Upper lobe of left lung (tissue), 6 donors: ENCODE measurements around the gene SAMD4A. TPM values are rescaled to one million over a fixed set of nuclear protein-coding genes. Genes with fewer than 3 reads are reported as not detected.

Experiments used
- ATAC-seq, 2 donors: fragments of 200-7000 bp; cut with Tn5 transposase; one replicate each; pipeline ENCODE4 v1.9.1; 2022; ENCODE audit warnings: mild to moderate bottlenecking in 2 of 2, moderate library complexity in 2 of 2; ENCODE audit not compliant: low FRiP score in 2 of 2
- DNase-seq, 2 donors: peaks; one replicate each; pipeline ENCODE4 v3.0.0-alpha.2; 2019 to 2020
- H3K27ac ChIP-seq, 4 donors: fragments of 200-600 bp; sonication (generic); one replicate each; pipeline ENCODE4 v1.5.1; 2016 to 2019
- H3K27me3 ChIP-seq, 4 donors: fragments of 200-600 bp; sonication (generic); one replicate each; pipeline ENCODE4 v1.5.1; 2017 to 2019
- H3K36me3 ChIP-seq, 4 donors: fragments of 200-600 bp; sonication (generic); one replicate each; pipeline ENCODE4 v1.5.1; 2016 to 2019
- H3K4me1 ChIP-seq, 4 donors: fragments of 200-600 bp; sonication (generic); one replicate each; pipeline ENCODE4 v1.5.1; 2018 to 2019
- H3K4me3 ChIP-seq, 4 donors: fragments of 200-600 bp; sonication (generic); one replicate each; pipeline ENCODE4 v1.5.1; 2017 to 2019; ENCODE audit warnings: mild to moderate bottlenecking in 2 of 4, moderate library complexity in 1 of 4
- H3K9me3 ChIP-seq, 4 donors: fragments of 200-600 bp; sonication (generic); one replicate each; pipeline ENCODE4 v1.5.1; 2018 to 2019
- CTCF ChIP-seq, 6 experiments: fragments of 450-650 bp in 4 of 6; fragments of 200-600 bp in 2 of 6; sonication (generic) in 2 of 6; IDR thresholded peaks; one replicate each; pipeline ENCODE4 v1.5.1; 2016 to 2019; ENCODE audit warnings: antibody characterized with exemption in 6 of 6
- EP300 ChIP-seq, 4 donors: sonication (generic); formaldehyde crosslinking; IDR thresholded peaks; one replicate each; pipeline ENCODE4 v1.5.1; 2017; ENCODE audit warnings: antibody characterized with exemption in 4 of 4, control low read depth in 2 of 4
- POLR2A ChIP-seq, 4 donors: fragments of 450-650 bp; IDR thresholded peaks; one replicate each; pipeline ENCODE4 v1.5.1; 2016 to 2017; ENCODE audit warnings: antibody characterized with exemption in 4 of 4, mild to moderate bottlenecking in 2 of 4
- POLR2AphosphoS5 ChIP-seq, 2 donors: sonication (generic); formaldehyde crosslinking; IDR thresholded peaks; one replicate each; pipeline ENCODE4 v1.5.1; 2017; ENCODE audit warnings: antibody characterized with exemption in 2 of 2
- WGBS, 2 donors: methylation state at CpG; one replicate each; pipeline ENCODE4 v1.1.5; 2017 to 2018; 5-methylcytosine and 5-hydroxymethylcytosine counted together
- total RNA-seq, 6 donors: library from RNA; depleted of rRNA in 4 of 6; stranded (reverse); fragments of >200 nt in 4 of 6; gene quantifications; one replicate each; pipeline versions ENCODE4 v1.1.0 to v1.2.1, GENCODE V29; 2016 to 2021
- donor health status: DM: no; HTN: no; CAD: no; lungs with moderate emphysema.
- donor health status: DM: no; HTN: yes; CAD: no; lungs with severe emphysema.

Gene SAMD4A
- total RNA-seq, 6 donors from 2014 or later = 26.0 to 68.3 (median 37.0) TPM

- WGBS, 2 donors = 97 to 98% methylated on average over 9 of the region's 9 CpGs
- H3K4me3 ChIP-seq = no peak overlapping the region
- ATAC-seq = no peak
- no peak for DNase-seq
- H3K9me3 ChIP-seq = no peaks in the 10 kb centered on the region
- peaks cover 3 to 14% (median 11%) of the 10 kb centered on the region in 4 donors for H3K4me1 ChIP-seq
- no peaks in the 10 kb centered on the region for H3K27me3 ChIP-seq
- TF ChIP-seq CTCF (IDR thresholded peaks at IDR 0.05) (no peak), EP300 (IDR thresholded peaks at IDR 0.05) (no peak), POLR2A (IDR thresholded peaks at IDR 0.05) (no peak), POLR2AphosphoS5 (IDR thresholded peaks at IDR 0.05) (no peak)
- no peak overlapping the region for H3K27ac ChIP-seq
- no peaks in the 10 kb centered on the region for H3K36me3 ChIP-seq
Measured at GRCh38 chr14:54728700-54729527, 162.0 kb downstream of the SAMD4A start.

DNA sequence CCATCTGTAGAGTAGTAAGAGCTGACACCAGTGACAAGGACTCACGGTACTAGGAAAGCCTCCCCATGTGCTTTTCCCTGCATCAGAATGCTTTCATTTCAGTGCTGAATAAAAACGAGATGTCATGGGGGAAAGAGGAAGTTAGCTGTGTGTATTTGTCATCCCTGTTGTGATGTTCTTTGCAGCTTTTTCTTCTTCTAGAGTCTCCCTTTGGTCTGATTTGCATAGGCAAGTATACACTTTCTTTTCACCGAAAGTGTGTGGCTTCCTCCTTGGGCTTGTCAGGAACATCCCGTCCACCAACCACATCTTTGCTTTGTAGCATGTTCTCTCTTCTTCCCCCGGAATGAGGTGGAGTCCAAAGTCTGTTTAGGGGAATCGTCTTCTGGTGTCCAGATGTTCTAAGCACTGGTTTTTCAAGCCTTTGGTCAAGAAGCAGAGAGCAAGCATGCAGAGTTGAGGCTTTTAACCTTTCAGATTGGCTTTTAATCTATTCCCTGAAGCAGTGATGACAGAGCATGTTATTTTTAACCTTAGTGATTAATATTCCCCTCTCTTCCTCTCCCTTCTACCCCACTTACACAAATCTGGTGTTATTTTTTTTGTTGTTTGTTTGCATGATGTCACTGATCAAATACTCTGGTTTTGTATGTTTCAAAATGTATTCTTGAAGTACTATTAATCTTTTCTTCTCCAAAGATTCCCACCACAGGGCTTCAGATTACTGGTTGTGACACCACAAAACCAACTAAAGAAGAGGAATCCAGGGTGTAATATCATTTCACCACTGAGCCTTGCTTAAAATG lies 163.4 kb downstream of the SAMD4A start:
- Histone ChIP-seq H3K4me3 (peak overlapping the region in 1 of 4 donors; percentile 3), H3K27me3 (no peaks in the 10 kb centered on the region), H3K9me3 (no peaks in the 10 kb centered on the region), H3K27ac (peak overlapping the region in 2 of 4 donors; percentile 39 to 46), H3K36me3 (no peaks in the 10 kb centered on the region), H3K4me1 (peaks cover 3 to 14% (median 11%) of the 10 kb centered on the region in 4 donors)
- DNase-seq = no peak
- peak; percentile 55 to 87 for ATAC-seq
- TF ChIP-seq EP300 (IDR thresholded peaks at IDR 0.05) (no peak), POLR2AphosphoS5 (IDR thresholded peaks at IDR 0.05) (peak in 1 of 2 donors; percentile 10), POLR2A (IDR thresholded peaks at IDR 0.05) (no peak), CTCF (IDR thresholded peaks at IDR 0.05) (no peak)
- 30 to 43% methylated on average over 6 of the region's 6 CpGs for WGBS, 2 donors

DNA sequence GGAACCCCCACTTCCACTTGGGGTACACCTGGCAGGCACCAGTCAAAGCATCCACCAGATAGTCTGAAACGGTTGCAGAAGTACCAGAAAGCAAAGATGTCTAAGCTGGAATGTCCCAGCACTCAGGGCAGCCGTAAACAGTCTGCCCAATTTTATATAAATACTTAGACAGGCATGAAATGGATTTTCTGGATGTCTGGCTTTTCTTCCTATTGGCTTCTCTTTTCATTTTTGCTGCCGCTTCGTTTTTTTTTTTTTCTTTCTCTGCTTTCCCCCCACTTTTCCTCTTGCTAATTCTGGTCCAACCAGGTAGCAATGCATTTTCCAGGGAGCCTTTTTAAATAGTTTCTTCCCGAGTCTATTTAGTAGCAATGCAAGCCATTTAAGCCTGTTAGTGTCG lies 168.0 kb downstream of the SAMD4A start:
- whole genome bisulfite sequencing, 2 donors = 83 to 90% methylated on average over 6 of the region's 6 CpGs
- Histone ChIP-seq H3K36me3 (no peaks in the 10 kb centered on the region), H3K9me3 (no peaks in the 10 kb centered on the region), H3K4me1 (peaks cover 3 to 14% (median 9%) of the 10 kb centered on the region in 4 donors), H3K27ac (no peak overlapping the region), H3K27me3 (no peaks in the 10 kb centered on the region), H3K4me3 (no peak overlapping the region)
- TF ChIP-seq EP300 (IDR thresholded peaks at IDR 0.05) = no peak
- no peak for TF ChIP-seq CTCF (IDR thresholded peaks at IDR 0.05)
- no peak for TF ChIP-seq POLR2AphosphoS5 (IDR thresholded peaks at IDR 0.05)
- no peak for TF ChIP-seq POLR2A (IDR thresholded peaks at IDR 0.05)
- DNase-seq (no peak), ATAC-seq (no peak)

GRCh38 chr14:54735424-54735823 lies 168.5 kb downstream of the SAMD4A start:
- TF ChIP-seq POLR2A (IDR thresholded peaks at IDR 0.05) (no peak), POLR2AphosphoS5 (IDR thresholded peaks at IDR 0.05) (no peak), CTCF (IDR thresholded peaks at IDR 0.05) (no peak), EP300 (IDR thresholded peaks at IDR 0.05) (no peak)
- Histone ChIP-seq H3K27ac (no peak overlapping the region), H3K27me3 (no peaks in the 10 kb centered on the region), H3K4me3 (no peak overlapping the region), H3K9me3 (no peaks in the 10 kb centered on the region), H3K36me3 (no peaks in the 10 kb centered on the region), H3K4me1 (peaks cover 3 to 11% (median 5%) of the 10 kb centered on the region in 4 donors)
- no peak for DNase-seq
- no peak for ATAC-seq
- WGBS, 2 donors = 73 to 82% methylated on average over 3 of the region's 3 CpGs
